ENCODE measurements around the gene PIGM.

The PIGM gene

DNA sequence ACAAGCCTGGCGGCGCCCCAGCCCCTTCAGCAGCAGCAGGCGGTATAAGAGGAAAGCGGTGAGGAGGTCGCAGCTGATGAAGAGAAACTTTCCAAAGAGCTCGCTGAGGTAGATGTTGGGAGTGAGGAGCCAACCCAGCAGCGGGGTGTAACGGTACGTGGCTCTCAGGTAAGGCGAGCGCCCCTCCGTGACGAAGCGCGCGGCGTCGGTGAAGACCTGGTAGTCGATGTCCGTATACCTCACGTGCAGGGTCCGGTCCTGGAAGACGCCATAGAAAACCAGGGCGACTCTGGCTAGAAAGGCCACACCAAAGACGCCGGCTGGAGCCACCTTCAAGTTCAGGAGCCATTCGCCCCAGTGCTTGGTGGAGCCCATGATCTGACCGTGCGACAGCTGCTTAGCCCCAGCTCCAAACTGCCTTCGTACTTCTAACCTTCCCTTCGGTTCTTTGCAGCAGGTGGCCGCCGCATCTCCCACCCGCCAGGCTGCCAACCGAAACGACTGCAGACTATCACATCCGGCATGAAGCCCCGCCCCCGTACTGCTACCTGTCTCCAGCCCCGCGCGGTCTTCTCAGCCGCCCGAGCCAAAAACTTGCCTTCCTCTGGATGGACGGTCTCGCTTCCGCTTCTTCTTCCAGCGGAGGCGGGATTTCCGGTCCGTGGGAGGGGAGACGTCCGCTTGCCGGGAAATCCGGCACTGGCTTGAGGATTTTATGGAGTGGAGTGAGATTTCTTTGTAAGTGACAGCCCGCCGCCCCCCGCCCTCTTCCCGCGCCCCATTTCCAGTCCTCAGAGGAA, at the start of gene PIGM:
PIGM (minus strand) TSS at position 626 of the 800 bp plus-strand sequence; CDS start at position 375, 251 bp downstream.
- peak; percentile 92 for DNase-seq (ENCODE audit: low spot score)

DNA sequence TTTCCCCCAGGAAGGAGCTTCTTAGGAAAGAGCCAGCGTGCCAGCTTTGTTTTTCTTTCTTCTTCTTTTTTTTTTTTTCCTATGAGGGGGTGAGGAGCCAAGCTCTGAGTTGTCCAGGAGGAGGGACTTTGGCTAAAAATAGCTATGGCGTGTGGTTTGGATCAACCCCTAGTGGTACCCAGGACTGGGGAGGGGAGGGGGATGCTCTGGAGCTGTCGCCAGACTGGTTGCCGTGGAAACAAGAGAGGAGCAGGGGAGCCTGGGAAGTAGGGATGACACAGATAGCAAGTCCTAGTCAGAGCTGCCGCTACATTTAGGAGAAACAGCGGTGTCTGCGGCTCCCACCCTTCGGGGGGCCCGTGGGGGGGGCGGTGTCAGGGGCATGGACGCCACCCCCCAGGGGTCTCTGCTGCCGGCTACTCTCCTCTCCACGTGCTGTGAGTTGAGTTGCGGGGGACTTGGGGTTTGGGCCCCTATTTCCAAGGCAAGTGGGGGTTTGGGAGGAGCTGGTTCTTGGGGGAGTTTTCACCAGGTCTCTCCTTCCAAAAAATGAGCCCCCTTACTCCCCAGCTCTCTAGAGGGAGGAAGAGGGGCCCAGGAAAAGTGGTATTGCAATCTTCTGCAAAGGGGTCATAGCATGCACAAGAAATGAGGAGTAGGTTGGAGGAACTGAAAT, 49.6 kb upstream of the PIGM start, which contains the start of gene KCNJ9:
KCNJ9 (plus strand) TSS at position 278 of the 676 bp plus-strand sequence. CDS start 2,493 bp downstream, outside the sequence.
- DNase-seq (ENCODE audit: low spot score), result no peak

DNA sequence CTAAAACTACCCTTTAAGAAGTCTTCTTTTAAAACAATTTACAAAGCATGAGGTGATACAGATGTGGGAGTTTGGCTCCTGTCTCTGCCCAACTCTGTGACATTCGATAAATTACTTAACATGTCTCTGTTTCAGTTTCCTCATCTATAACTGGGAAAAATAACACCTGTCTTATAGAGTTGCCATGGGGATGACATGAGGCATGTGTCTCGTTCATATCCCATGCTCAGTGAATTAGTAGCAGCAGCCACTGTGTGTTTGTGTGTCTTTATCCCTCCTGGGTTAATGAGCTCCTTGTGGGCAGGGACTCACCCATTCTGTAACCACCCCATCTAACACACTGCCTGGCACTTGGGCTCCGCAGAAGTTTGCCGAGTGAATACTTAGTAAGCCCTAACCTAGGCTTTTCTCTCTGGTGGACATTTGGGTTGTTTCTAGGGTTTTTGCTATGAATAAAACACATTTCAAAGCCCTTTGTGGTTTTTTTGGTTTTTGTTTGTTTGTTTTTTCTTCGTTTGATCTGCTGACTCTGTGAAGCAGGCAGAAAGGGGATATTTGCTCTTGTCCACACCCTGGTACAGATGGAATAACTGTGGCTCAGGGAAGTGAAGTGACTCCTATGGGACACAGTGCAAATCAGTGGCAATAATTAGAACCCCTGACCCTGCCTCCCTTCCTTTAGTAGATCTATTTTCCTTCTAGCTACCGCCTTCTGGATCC, 48.8 kb upstream of the PIGM start:
- DNase-seq (ENCODE audit: low spot score), result no peak

DNA sequence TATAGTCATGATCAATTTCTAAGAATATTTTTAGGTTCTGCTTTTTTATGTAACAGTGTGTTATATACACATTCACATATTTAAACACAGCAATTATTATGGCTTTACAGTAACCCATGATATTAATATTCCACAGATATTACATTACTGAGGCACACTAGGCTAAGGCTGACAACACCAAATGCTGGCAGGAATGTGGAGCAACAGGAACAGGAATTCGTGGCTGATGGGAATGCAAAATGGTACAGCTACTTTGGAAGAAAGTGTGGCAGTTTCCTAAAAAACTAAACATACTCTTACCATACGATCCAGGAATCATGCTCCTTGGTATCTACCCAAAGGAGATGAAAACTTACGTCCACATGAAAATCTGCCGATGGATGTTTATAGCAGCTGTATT, 47.7 kb upstream of the PIGM start:
- DNase-seq (ENCODE audit: low spot score), result no peak

DNA sequence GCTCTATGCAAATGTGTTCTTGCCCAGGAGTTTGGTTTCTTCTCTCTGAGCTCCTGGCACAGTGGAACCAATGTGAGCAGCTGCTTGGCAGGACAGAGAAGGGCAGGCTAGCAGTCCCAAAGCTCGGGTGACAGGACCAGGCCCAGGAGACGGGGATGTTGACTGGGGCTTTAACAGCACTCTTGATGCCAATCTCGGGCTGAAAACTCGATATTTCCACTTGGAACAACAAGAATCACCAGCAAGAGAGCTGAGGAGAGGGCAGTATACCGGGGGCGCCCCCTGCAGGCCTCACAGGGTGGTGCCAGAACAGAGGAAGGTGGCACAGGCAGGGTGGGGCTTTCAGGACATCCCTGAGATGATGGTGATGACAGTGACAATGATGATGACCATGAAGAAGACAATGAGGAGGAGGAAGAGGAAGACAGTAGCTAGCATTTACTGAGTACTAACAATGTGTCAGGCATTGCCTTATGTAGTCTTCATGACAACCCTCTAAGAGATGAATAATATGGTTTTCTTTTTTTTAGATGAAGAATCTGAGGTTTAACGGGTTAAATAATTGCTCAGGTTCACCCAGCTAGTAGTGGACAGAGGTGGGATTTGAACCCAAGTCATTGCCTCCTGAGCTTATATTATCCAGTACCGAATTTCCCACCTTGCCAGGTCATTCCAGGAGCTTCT, 46.9 kb upstream of the PIGM start:
- no peak for DNase-seq (ENCODE audit: low spot score)

DNA sequence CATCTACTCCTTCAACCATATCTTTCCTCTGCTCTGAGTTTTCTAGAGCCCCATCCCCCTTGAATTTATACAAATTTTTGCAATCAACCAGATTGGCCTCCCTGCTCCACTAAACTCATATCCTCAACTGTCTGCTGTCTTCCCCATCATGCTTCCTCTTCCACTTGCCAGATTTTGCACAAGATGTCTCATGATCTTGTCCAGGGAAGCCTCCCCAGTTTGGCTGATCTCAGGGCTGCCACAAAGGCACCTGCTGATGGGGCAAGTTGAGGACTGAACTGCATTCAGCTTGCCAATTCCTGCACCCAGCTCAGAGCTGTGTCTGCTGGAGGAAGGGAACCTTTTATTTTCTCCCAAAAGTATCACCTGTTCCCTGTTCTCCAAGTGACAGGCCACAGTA, 45.7 kb upstream of the PIGM start:
- no peak for DNase-seq (ENCODE audit: low spot score)

DNA sequence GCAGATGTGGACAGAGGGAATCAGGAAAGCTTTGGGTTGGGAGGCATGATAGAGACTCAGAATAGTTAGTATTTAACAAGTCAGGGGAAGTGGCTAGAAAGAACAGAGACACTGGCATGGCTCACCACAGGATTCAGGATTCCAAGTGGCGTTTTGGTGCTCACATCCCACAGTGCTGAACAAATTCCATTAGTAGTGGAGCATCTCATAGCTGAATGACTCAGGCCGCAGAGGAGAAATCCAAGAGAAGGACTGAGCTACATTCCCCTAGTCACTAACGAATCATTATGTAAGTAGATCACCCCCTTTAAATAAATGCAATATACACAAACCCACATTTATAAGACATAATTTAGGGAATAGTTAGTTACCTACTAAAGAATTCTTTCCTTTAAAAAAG, 44.5 kb upstream of the PIGM start:
- DNase-seq (ENCODE audit: low spot score), result no peak

DNA sequence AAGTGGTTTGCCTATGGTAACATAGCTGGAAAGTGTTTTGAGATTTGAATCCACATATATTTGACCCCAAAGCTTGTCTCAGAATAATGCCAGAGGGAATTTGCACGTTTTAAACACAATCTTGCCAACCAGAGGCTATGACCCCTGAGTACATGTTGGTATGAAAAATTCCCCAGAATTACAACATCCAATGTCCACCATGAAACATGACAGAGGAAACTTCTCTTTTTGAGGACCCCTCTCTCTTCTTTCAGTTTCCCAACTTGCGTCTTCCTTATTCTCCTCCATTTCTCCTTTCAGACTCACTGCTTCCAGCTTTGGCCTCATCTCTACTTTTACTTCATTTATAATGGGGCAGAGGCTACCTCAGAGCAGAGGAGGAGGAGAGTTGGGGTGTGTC, 44.0 kb upstream of the PIGM start:
- no peak for DNase-seq (ENCODE audit: low spot score)

DNA sequence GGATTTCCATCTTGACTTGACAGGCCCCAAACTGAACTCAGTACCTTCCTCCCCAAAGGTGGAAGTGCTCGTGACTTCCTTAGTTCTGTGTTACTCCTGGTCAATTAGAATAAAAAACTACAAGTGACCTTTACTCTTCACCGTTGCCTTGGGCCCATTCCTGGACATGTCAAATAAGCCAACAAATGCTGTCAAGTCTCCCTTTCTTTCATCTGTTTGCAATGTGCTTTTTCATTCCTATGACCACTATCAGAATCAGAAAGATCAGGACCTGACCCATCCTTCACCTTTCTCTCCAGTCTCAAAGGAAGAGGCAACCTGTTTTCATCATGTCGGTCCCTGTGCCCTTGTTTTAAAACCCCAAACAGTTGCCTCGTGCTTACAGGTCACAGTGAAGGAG, 43.1 kb upstream of the PIGM start:
- DNase-seq (ENCODE audit: low spot score), result no peak

DNA sequence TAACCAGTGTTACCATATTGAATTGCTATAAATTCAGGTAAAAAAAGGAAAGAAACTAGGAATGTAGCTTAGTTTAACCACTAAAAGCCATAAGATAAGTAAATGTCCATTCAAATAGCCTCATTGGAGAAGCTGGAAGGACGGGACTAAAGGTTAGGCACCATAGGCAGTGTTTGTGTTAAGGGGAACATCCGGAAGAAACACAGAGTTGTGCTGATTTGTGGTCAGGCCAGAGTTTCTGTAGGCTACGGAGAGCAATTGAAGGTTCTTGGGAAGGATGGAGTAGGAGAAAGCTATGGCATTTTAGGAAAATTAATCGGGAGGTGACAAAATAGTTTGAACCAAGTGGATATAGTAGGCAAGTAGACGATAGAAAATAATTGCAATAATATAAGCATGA, 39.5 kb upstream of the PIGM start:
- no peak for DNase-seq (ENCODE audit: low spot score)

DNA sequence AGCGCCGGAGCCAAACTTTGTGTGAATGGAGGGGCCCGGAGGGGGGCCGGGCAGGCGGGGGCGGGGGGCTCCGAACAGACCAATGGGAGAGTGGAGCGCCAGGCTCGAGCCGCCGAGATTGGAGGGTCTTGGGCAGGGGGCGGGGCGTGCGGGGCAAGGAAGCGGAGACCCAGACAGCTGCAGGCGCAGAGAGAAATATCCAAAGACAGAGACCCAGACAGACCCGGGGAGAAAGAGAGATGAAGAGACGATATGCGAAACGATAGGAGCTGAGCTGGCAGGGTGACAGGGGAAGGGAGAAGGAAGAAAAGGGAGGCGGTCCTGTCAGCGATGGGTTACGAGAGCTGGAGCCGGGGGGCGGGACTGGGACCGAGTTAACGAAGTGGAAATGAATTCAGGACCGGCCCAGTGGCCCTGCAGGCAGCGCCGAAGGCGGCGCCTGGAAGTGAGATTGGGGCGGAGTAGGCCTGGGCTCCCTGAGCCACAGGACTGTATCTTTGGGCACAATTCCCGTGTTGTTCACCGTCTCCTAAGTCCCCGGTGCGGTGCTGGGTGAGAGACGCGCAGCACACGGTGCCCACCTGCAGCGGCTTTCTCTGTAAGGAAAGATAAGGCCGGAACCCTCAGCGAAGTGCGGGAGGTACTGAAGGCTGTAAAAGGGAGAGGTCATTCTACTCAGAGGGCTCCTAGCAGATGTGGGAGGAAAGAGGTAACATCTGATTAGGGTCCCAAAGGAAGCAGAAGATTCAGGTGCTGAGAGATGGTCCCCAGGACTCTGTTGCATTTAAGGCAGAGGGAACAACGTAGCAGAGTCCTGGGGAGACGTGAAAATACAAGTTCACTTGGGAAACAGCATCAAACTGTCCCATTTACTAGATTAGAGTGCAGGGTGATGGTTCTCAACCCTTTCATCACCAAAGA, 38.7 kb upstream of the PIGM start:
- no peak for DNase-seq (ENCODE audit: low spot score)

DNA sequence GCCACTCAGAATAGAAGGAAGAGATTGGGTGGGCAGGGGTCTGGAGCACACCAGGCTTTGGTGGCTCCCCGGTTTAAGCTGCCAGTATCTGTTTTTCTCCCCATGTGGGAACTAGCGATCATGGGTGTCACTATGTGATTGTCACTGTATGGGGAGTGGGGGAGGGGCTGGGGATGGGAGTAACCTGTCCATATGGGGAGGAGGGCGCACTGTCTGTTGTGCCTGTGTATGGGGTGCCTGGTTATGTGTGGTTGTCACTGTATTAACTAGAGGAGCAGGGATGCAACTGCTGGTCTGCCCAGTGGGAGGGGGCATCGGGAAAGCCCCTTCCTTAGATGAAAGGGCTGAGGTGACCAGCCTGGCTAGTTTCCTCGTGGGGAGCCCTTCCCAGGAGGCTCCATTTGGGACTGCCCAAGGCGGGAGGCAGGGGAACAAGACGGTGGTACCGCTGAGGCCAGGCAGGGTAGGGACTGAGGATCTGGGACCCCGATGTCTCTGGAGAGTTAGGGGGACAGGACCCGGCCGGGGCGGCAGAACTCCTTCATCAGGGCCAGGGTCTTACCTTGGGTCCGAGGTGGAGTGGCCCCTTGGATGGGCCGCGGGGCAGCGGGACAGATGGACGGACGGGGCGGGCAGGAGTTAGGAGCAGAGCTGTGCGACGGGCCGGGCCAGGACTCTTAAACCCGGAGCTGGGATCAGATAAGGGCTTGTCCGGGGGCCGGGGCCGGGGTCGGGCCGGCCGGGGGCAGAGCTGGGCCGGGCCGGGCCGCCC, 37.9 kb upstream of the PIGM start, which contains the start of gene KCNJ10:
KCNJ10 (minus strand) TSS at position 701 of the 772 bp plus-strand sequence. CDS start 27,628 bp downstream, outside the sequence.
- no peak for DNase-seq (ENCODE audit: low spot score)

DNA sequence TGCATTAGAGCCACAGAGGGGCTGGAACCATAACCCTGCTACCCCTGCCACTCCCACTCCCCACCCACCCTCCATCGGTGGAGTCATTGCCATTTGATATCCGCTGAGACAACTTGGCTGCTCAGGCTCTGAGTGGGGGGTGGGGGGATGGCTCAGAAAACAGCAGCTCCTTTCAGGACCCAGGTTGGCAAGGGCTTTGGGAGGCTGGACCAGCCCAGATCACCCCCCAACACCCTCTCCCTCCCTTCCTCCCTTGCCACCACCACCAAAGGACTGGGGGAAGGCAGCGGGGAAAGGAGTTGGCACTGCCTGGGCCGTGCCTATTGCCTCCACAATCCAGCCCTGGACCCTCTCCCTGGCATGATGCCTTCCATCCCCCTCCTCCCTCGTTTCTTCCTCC, 36.4 kb upstream of the PIGM start:
- DNase-seq (ENCODE audit: low spot score), result no peak

DNA sequence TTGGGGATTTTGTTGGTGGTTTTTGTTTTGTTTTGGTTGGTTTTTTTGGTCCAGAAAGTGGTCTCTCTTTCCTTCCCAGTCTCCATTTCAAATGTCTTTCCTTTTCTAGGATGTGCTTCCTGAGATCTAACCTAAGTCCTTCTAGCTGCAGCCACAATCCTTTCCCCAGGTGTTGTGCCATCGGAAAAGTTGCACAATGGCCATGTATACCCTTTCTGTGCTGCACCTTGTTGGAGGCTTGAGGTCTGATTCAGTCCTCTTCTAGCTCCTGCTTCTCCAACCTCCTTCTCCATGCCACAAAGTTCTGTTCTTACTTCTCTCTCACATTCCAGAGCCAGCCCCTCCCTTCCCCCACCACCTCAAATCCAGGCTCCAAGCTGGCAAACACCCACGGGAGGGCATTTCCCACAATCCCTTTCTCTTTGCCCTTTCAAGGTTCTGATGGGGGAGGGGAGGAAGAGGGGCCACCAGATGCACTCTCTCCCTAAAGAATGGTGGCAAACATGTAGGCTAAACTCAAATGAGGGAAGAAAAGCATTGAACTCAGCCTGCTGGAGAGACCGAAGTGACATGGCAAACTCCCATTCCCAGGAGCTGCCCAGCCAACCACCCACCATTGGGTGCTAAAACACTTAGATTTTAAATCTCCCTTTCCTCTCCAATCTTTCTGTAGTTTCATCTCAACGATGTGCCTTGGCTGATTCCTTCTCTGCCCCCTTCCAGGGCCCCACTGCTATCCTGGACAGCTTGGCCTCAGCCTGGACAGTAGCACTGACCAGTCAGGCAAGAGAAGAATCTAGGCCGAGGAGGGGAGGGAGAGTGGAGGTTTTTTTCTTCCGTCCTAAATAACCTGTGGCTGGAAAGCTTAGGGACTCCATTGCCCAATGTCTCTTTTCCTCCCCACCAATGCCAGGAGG, 35.3 kb upstream of the PIGM start:
- DNase-seq (ENCODE audit: low spot score), result no peak

DNA sequence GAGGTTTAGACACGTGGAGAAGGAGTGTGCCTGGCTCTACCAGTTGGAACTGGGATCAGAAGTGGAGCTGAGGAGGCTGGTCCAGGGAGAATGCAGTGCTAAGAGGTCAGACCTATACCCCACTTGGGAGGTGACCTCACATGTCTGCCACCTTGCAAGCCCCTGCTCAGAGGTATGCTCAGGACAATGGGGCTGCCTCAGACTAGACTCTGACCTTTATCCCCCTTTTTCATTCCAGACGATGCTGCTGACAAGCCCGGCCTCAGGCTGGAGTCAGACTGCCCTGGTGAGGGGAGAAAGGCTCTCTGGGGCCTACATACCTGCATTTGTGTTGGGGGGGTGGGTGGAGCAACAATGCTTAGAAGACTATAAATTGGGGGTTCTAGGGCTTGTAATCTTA, 33.0 kb upstream of the PIGM start:
- no peak for DNase-seq (ENCODE audit: low spot score)

DNA sequence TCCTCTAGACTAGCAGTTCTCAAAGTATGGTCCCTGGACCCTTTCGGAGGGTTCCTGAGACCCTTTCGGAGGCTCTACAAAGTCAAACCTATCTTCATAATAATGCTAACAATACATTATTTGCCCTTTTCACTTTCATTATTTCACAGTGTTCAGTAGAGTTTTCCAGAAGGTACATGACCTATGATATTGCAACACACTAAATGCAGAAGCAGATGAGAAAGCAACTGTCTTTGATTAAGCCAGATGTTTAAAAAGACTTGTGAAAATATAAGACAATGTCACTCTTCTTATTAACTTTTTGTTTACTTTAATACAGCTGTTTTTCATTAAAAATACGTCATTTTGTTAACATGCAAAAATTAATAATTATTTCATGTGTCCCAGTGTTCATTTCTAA, 32.4 kb upstream of the PIGM start:
- DNase-seq (ENCODE audit: low spot score), result no peak

DNA sequence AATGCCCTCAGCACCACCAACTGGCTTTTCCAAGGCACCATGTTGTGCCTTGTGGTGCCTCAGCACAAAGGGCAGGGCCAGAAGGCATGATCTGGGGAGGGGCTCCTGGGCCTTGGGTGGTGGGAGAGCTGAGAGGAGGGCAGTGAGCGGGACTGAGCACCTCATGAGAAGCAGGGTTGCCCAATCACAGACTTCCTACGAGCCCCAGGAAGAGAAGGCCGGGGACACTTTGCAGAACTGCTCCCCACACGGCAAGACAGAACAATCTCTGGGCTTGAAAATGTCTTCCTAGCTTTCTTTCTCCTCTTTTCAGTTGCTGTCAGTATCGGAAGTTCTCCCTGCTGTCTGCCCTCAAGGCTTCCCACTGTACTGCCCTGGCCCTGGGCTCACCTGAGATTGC, 31.4 kb upstream of the PIGM start:
- no peak for DNase-seq (ENCODE audit: low spot score)

DNA sequence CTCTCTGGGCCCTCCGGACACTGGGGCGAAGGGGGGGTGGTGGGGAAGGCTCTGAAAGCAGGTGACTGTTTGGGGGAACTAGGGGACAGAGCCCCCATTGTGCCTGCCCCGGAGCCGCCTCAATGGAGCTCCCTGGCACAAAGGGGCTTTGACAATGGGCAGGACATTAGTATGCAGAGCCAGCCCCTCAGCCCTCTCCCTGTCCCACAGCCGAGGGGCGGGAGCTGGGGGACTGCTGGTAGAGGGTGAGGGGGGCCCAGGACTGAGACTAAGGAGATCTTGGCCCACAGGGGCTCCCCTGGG, 30.4 kb upstream of the PIGM start:
- no peak for DNase-seq (ENCODE audit: low spot score)
